Parathyroid adenoma (tissue), 2 donors: ENCODE results near the gene SIK3.

Source experiments
- H2AFZ ChIP-seq: fragments of 300-600 bp; sonication (generic); one replicate; pipeline ENCODE4 v1.7.0; 2017; ENCODE audit warnings: antibody characterized with exemption, mild to moderate bottlenecking
- H3K27ac ChIP-seq: fragments of 300-600 bp; sonication (generic); one replicate; pipeline ENCODE4 v1.7.0; 2017
- H3K27me3 ChIP-seq: fragments of 300-600 bp; sonication (generic); one replicate; pipeline ENCODE4 v1.7.0; 2017; ENCODE audit warnings: low read length; ENCODE audit not compliant: control insufficient read depth, insufficient read depth
- H3K36me3 ChIP-seq: fragments of 300-600 bp; sonication (generic); one replicate; pipeline ENCODE4 v1.7.0; 2017; ENCODE audit warnings: low read length; ENCODE audit not compliant: control insufficient read depth, insufficient read depth
- H3K4me1 ChIP-seq: fragments of 300-600 bp; sonication (generic); one replicate; pipeline ENCODE4 v1.7.0; 2017; ENCODE audit warnings: control low read depth
- H3K4me2 ChIP-seq: fragments of 300-600 bp; sonication (generic); one replicate; pipeline ENCODE4 v1.7.0; 2017; ENCODE audit warnings: low read length
- H3K4me3 ChIP-seq: fragments of 300-600 bp; sonication (generic); one replicate; pipeline ENCODE4 v1.7.0; 2017; ENCODE audit warnings: low read depth, low read length
- H3K79me2 ChIP-seq: fragments of 300-600 bp; sonication (generic); one replicate; pipeline ENCODE4 v1.7.0; 2017; ENCODE audit warnings: control low read depth
- H3K9ac ChIP-seq: fragments of 300-600 bp; sonication (generic); one replicate; pipeline ENCODE4 v1.7.0; 2017; ENCODE audit warnings: mild to moderate bottlenecking
- H3K9me3 ChIP-seq: fragments of 300-600 bp; sonication (generic); one replicate; pipeline ENCODE4 v1.7.0; 2017; ENCODE audit warnings: low read length; ENCODE audit not compliant: control insufficient read depth
- TF ChIP-seq, protein P1 (sequence below): fragments of 300-600 bp; sonication (generic); IDR thresholded peaks from one replicate; pipeline ENCODE4 v1.7.0; 2017; ENCODE audit warnings: antibody characterized with exemption, mild to moderate bottlenecking
- donor health status: primary hyperparathyroidism.

The SIK3 gene

DNA sequence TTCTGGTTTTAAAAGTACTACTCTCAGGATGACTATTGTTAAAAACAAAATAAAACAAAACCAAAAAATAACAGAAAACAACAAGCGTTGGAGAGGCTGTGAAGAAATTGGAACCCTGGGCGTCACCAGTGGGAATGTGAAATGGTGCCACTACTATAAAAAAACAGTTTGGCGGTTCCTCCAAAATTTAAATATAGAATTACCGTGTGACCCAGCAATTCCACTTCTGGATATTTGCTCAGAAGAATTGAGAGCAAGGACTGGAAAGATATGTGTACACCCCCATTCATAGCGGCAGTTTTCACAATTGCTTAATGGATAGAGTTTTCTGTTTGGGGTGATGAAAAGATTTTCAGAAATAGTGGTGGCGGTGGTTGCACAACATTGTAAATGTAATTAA is 283.7 kb downstream of the SIK3 start:
- H3K4me3 ChIP-seq: no peak overlapping the region
- no peak overlapping the region for H3K9ac ChIP-seq
- no peak overlapping the region for H3K27ac ChIP-seq

DNA sequence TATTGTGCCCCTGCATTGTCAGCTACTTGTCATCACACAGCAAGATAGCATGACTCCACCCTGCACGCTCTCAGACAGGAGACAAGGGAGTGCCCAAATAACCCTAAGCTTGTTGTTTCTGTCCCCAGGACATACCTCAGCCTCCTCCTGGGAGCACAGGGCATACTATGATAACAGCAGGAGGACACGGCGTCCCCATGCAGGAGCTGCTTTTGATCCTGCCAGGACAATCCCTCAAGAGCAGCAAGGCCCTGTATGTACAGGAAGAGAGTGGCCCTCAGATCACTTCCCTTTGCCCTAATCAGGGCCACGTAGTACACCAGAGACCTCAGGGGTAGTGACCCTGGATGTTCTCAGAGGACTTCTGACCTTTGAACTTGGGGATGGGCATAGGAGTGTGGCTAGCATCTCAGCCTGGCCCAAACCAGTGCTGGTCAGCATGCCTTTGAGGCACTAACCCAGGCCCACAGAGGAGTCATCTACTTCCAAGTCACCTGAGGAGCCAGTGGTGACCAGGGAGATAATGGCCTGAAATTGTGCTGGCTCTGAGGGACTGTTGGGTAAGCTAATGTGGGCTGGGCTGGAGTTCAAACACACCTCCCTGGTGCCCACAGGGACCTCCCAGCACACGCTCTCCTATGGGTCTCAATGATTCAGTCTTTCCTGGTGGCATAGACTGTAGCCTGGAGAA is 284.3 kb downstream of the SIK3 start:
- H3K4me1 ChIP-seq: no peaks in the 10 kb centered on the region
- no peaks in the 10 kb centered on the region for H3K27me3 ChIP-seq
- H3K4me2 ChIP-seq: no peak overlapping the region
- H3K27ac ChIP-seq: no peak overlapping the region
- H3K9me3 ChIP-seq: no peaks in the 10 kb centered on the region
- TF ChIP-seq, protein P1, sequence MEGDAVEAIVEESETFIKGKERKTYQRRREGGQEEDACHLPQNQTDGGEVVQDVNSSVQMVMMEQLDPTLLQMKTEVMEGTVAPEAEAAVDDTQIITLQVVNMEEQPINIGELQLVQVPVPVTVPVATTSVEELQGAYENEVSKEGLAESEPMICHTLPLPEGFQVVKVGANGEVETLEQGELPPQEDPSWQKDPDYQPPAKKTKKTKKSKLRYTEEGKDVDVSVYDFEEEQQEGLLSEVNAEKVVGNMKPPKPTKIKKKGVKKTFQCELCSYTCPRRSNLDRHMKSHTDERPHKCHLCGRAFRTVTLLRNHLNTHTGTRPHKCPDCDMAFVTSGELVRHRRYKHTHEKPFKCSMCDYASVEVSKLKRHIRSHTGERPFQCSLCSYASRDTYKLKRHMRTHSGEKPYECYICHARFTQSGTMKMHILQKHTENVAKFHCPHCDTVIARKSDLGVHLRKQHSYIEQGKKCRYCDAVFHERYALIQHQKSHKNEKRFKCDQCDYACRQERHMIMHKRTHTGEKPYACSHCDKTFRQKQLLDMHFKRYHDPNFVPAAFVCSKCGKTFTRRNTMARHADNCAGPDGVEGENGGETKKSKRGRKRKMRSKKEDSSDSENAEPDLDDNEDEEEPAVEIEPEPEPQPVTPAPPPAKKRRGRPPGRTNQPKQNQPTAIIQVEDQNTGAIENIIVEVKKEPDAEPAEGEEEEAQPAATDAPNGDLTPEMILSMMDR: no peak
- no peak overlapping the region for H3K4me3 ChIP-seq
- no peak overlapping the region for H2AFZ ChIP-seq
- no peaks in the 10 kb centered on the region for H3K36me3 ChIP-seq
- no peak overlapping the region for H3K9ac ChIP-seq
- H3K79me2 ChIP-seq: no peaks in the 10 kb centered on the region

More for the DNA sequence above, 283.7 kb downstream of the SIK3 start:
- Histone ChIP-seq H3K36me3 (no peaks in the 10 kb centered on the region), H3K4me1 (no peaks in the 10 kb centered on the region), H3K79me2 (no peaks in the 10 kb centered on the region), H3K27me3 (no peaks in the 10 kb centered on the region), H2AFZ (no peak overlapping the region), H3K4me2 (no peak overlapping the region), H3K9me3 (no peaks in the 10 kb centered on the region)
- TF ChIP-seq, protein P1: no peak

DNA sequence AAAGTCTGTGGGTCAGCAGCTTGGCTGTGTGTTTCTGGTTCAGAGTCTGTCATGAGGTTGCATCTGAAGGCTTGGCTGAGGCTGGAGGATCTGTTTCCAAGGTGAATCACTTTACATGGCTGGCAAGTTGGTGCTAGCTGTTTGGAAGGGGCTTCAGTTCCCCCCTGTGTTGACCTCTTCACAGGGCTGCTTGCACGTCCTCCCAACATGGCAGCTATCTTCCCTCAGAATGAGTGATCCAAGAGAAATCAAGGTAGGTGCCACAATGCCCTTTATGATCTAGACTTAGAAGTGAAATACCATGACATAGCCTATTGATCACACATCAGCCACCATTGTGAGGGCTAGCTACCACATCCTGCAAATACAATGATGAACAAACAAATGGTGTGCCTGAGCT is 285.1 kb downstream of the SIK3 start:
- no peaks in the 10 kb centered on the region for H3K79me2 ChIP-seq
- no peak overlapping the region for H3K4me3 ChIP-seq
- H2AFZ ChIP-seq: no peak overlapping the region
- TF ChIP-seq, protein P1: no peak
- H3K4me2 ChIP-seq: no peak overlapping the region
- no peak overlapping the region for H3K27ac ChIP-seq
- no peaks in the 10 kb centered on the region for H3K36me3 ChIP-seq
- no peak overlapping the region for H3K9ac ChIP-seq
- H3K4me1 ChIP-seq: no peaks in the 10 kb centered on the region
- H3K9me3 ChIP-seq: no peaks in the 10 kb centered on the region
- no peaks in the 10 kb centered on the region for H3K27me3 ChIP-seq

DNA sequence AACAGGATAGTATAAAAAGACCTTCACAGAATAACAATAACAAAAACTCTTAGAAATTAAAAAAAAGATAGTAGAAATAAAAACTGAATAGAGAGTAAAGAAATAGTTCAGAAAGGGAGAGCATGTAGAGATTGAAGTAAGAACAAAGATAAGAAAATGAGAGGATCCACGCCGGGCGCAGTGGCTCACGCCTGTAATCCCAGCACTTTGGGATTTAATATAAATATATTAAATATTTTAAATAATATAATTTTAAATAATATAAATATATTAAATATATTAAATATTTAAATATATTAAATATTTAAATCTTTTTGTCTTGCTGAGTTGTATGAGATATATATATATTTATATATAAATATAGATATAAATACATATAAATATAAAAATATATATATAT is 286.1 kb downstream of the SIK3 start:
- no peak overlapping the region for H2AFZ ChIP-seq
- H3K9ac ChIP-seq: no peak overlapping the region
- no peak overlapping the region for H3K27ac ChIP-seq
- no peaks in the 10 kb centered on the region for H3K4me1 ChIP-seq
- H3K4me2 ChIP-seq: no peak overlapping the region
- H3K27me3 ChIP-seq: no peaks in the 10 kb centered on the region
- H3K9me3 ChIP-seq: no peaks in the 10 kb centered on the region
- no peak overlapping the region for H3K4me3 ChIP-seq
- H3K36me3 ChIP-seq: no peaks in the 10 kb centered on the region
- H3K79me2 ChIP-seq: no peaks in the 10 kb centered on the region
- TF ChIP-seq, protein P1: no peak

DNA sequence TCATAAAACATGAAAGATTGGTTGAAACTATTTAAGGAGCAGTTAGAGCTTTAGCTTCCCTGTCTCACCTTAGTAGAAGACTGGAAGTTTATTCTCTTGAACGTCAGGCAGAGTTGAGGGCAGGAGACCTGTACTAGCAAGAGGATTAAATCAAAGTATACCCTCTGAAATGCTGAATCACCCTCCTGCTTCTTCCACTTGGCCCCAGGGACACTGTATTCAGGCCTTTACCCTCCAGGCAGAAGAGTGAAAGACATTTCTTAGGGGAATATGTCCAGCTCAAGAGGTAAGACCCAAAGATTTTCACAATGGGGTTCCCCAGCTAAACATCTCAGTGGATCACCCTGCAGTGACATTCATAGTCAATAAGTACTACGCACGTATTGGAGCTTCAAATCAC is 287.0 kb downstream of the SIK3 start:
- Histone ChIP-seq H2AFZ (no peak overlapping the region), H3K36me3 (no peaks in the 10 kb centered on the region), H3K9me3 (no peaks in the 10 kb centered on the region), H3K4me3 (no peak overlapping the region), H3K27me3 (no peaks in the 10 kb centered on the region), H3K27ac (no peak overlapping the region), H3K79me2 (no peaks in the 10 kb centered on the region), H3K9ac (no peak overlapping the region), H3K4me1 (no peaks in the 10 kb centered on the region), H3K4me2 (no peak overlapping the region)
- TF ChIP-seq, protein P1: no peak
